Body of pancreas (tissue), 4 donors: ENCODE measurements around the gene SLC27A6.

Source experiments
- CTCF ChIP-seq, 7 experiments: fragments of 450-650 bp in 4 of 7; fragments of 200-600 bp in 3 of 7; sonication (generic) in 3 of 7; IDR thresholded peaks; one replicate each; pipeline ENCODE4 v1.5.1; 2016 to 2019; ENCODE audit warnings: antibody characterized with exemption in 7 of 7
- POLR2A ChIP-seq, 3 donors: fragments of 450-650 bp; IDR thresholded peaks; one replicate each; pipeline ENCODE4 v1.6.1; 2016; ENCODE audit warnings: antibody characterized with exemption in 3 of 3, mild to moderate bottlenecking in 2 of 3

GRCh38 chr5:129078247-129078646 is 113.0 kb downstream of the SLC27A6 start:
- TF ChIP-seq CTCF (IDR thresholded peaks at IDR 0.05), result no peak
- no peak for TF ChIP-seq POLR2A (IDR thresholded peaks at IDR 0.05)
